Measurements from ENCODE around the gene ECM2. TPM values are rescaled to one million over a fixed set of nuclear protein-coding genes. Genes with fewer than 3 reads are reported as not detected.

The ECM2 gene
- total RNA-seq, 3 donors from 2014 or later = 13.8 to 92.2 (median 25.5) TPM

- DNase-seq (ENCODE audit: low spot score in 2 of 2) = no peak
- Histone ChIP-seq H3K4me3 (no peak overlapping the region), H3K9me3 (no peaks in the 10 kb centered on the region), H3K27me3 (no peaks in the 10 kb centered on the region), H3K4me1 (no peaks in the 10 kb centered on the region), H3K27ac (no peak overlapping the region), H3K36me3 (no peaks in the 10 kb centered on the region)
- TF ChIP-seq POLR2AphosphoS5 (IDR thresholded peaks at IDR 0.05) = no peak
- TF ChIP-seq CTCF (IDR thresholded peaks at IDR 0.05) = no peak
- TF ChIP-seq POLR2A (IDR thresholded peaks at IDR 0.05) = no peak
- intact Hi-C loops (cut with DNase I; ENCODE audit: low total_unique reads) = no loop called here
These were observed 15.0 kb upstream of the ECM2 start for GRCh38 chr9:92550765-92551164.

GRCh38 chr9:92547356-92547755 lies 11.6 kb upstream of the ECM2 start:
- Histone ChIP-seq H3K27me3 (no peaks in the 10 kb centered on the region), H3K36me3 (no peaks in the 10 kb centered on the region), H3K27ac (no peak overlapping the region), H3K9me3 (no peaks in the 10 kb centered on the region), H3K4me1 (no peaks in the 10 kb centered on the region), H3K4me3 (no peak overlapping the region)
- TF ChIP-seq POLR2A (IDR thresholded peaks at IDR 0.05) (no peak), CTCF (IDR thresholded peaks at IDR 0.05) (no peak), POLR2AphosphoS5 (IDR thresholded peaks at IDR 0.05) (no peak)
- DNase-seq (ENCODE audit: low spot score in 2 of 2) = no peak
- intact Hi-C loops (cut with DNase I; ENCODE audit: low total_unique reads) = no loop called here

GRCh38 chr9:92545002-92545510 lies 9.3 kb upstream of the ECM2 start:
- no peak for TF ChIP-seq POLR2AphosphoS5 (IDR thresholded peaks at IDR 0.05)
- TF ChIP-seq POLR2A (IDR thresholded peaks at IDR 0.05) = no peak
- no peak for TF ChIP-seq CTCF (IDR thresholded peaks at IDR 0.05)
- DNase-seq (ENCODE audit: low spot score in 2 of 2) = no peak

GRCh38 chr9:92543972-92544371 lies 8.2 kb upstream of the ECM2 start:
- H3K9me3 ChIP-seq = no peaks in the 10 kb centered on the region
- intact Hi-C loops (cut with DNase I; ENCODE audit: low total_unique reads) = no loop called here
- no peak for TF ChIP-seq CTCF (IDR thresholded peaks at IDR 0.05)
- no peak for TF ChIP-seq POLR2AphosphoS5 (IDR thresholded peaks at IDR 0.05)
- TF ChIP-seq POLR2A (IDR thresholded peaks at IDR 0.05) = no peak
- no peak for DNase-seq (ENCODE audit: low spot score in 2 of 2)
- no peak overlapping the region for H3K4me3 ChIP-seq
- H3K4me1 ChIP-seq = no peaks in the 10 kb centered on the region
- no peaks in the 10 kb centered on the region for H3K36me3 ChIP-seq
- no peaks in the 10 kb centered on the region for H3K27me3 ChIP-seq
- H3K27ac ChIP-seq = no peak overlapping the region

More at GRCh38 chr9:92545002-92545510, 9.3 kb upstream of the ECM2 start:
- no peaks in the 10 kb centered on the region for H3K36me3 ChIP-seq
- H3K4me1 ChIP-seq = no peaks in the 10 kb centered on the region
- H3K9me3 ChIP-seq = no peaks in the 10 kb centered on the region
- no peak overlapping the region for H3K27ac ChIP-seq
- intact Hi-C loops (cut with DNase I; ENCODE audit: low total_unique reads) = no loop called here
- H3K4me3 ChIP-seq = no peak overlapping the region
- no peaks in the 10 kb centered on the region for H3K27me3 ChIP-seq

- Histone ChIP-seq H3K27me3 (no peaks in the 10 kb centered on the region), H3K4me1 (no peaks in the 10 kb centered on the region), H3K9me3 (no peaks in the 10 kb centered on the region), H3K27ac (no peak overlapping the region), H3K4me3 (no peak overlapping the region), H3K36me3 (no peaks in the 10 kb centered on the region)
- intact Hi-C loops (cut with DNase I; ENCODE audit: low total_unique reads) = no loop called here
- TF ChIP-seq POLR2A (IDR thresholded peaks at IDR 0.05) (no peak), POLR2AphosphoS5 (IDR thresholded peaks at IDR 0.05) (no peak), CTCF (IDR thresholded peaks at IDR 0.05) (no peak)
- DNase-seq (ENCODE audit: low spot score in 2 of 2) = no peak
These were observed 2.8 kb upstream of the ECM2 start for GRCh38 chr9:92538541-92538940.
